DND-41 (cell line): Measurements from ENCODE around the gene PLEKHO2.

ENCODE experiments used
- ATAC-seq: fragments of 200-7000 bp; cut with Tn5 transposase; 3 replicates; pipeline ENCODE4 v1.9.1; 2021; ENCODE audit warnings: low read depth; ENCODE audit not compliant: insufficient read depth
- DNase-seq: peaks from one replicate; pipeline ENCODE4 v3.0.0-alpha.2; 2020
- H2AFZ ChIP-seq: 2 replicates; pipeline ENCODE4 v1.6.0; 2012; ENCODE audit warnings: low read depth, low read length
- H3K27ac ChIP-seq: 2 replicates; pipeline ENCODE4 v1.5.1; 2012; ENCODE audit warnings: low read length, inconsistent platforms
- H3K27me3 ChIP-seq: fragments of 200-600 bp; sonication (generic); 2 replicates; pipeline ENCODE4 v1.6.0; 2012; ENCODE audit warnings: low read length, mild to moderate bottlenecking, inconsistent platforms; ENCODE audit not compliant: insufficient read depth, poor library complexity
- H3K36me3 ChIP-seq: 2 replicates; pipeline ENCODE4 v1.5.1; 2012; ENCODE audit warnings: low read length, inconsistent platforms; ENCODE audit not compliant: insufficient read depth
- H3K4me1 ChIP-seq: 2 replicates; pipeline ENCODE4 v1.5.1; 2012; ENCODE audit warnings: mild to moderate bottlenecking, low read length; ENCODE audit not compliant: insufficient read depth
- H3K4me2 ChIP-seq: 2 replicates; pipeline ENCODE4 v1.6.0; 2012; ENCODE audit warnings: mild to moderate bottlenecking, moderate library complexity, low read length, inconsistent platforms; ENCODE audit not compliant: insufficient read depth
- H3K4me3 ChIP-seq, 2 experiments: fragments of 200-600 bp in 1 of 2; shearing (Covaris generic) in 1 of 2; 2 replicates each; pipeline ENCODE4 v1.5.1; 2012 to 2016; ENCODE audit warnings: inconsistent platforms in 2 of 2, low read length in 2 of 2, mild to moderate bottlenecking in 2 of 2, low read depth in 1 of 2, moderate library complexity in 1 of 2
- H3K79me2 ChIP-seq: 2 replicates; pipeline ENCODE4 v1.6.0; 2012; ENCODE audit warnings: low read length, inconsistent platforms; ENCODE audit not compliant: insufficient read depth
- H3K9ac ChIP-seq: 2 replicates; pipeline ENCODE4 v1.6.0; 2012; ENCODE audit warnings: low read depth, mild to moderate bottlenecking, inconsistent platforms, low read length, moderate library complexity
- H3K9me3 ChIP-seq: 2 replicates; pipeline ENCODE4 v1.5.1; 2012; ENCODE audit warnings: low read length, moderate library complexity, mild to moderate bottlenecking, inconsistent platforms; ENCODE audit not compliant: insufficient read depth, severe bottlenecking
- H4K20me1 ChIP-seq: 2 replicates; pipeline ENCODE4 v1.6.0; 2012; ENCODE audit warnings: low read length; ENCODE audit not compliant: insufficient read depth
- CTCF ChIP-seq: IDR thresholded peaks from 2 replicates; pipeline ENCODE4 v1.5.1; 2012; ENCODE audit warnings: borderline replicate concordance, low read length, moderate library complexity, mild to moderate bottlenecking; ENCODE audit not compliant: poor library complexity, severe bottlenecking; ENCODE audit errors: extremely low read depth
- EZH2 ChIP-seq: IDR thresholded peaks from 3 replicates; pipeline ENCODE4 v1.6.1; 2012; ENCODE audit warnings: borderline replicate concordance, low read depth, mild to moderate bottlenecking, moderate library complexity, low read length, inconsistent platforms; ENCODE audit not compliant: severe bottlenecking

The PLEKHO2 gene

DNA sequence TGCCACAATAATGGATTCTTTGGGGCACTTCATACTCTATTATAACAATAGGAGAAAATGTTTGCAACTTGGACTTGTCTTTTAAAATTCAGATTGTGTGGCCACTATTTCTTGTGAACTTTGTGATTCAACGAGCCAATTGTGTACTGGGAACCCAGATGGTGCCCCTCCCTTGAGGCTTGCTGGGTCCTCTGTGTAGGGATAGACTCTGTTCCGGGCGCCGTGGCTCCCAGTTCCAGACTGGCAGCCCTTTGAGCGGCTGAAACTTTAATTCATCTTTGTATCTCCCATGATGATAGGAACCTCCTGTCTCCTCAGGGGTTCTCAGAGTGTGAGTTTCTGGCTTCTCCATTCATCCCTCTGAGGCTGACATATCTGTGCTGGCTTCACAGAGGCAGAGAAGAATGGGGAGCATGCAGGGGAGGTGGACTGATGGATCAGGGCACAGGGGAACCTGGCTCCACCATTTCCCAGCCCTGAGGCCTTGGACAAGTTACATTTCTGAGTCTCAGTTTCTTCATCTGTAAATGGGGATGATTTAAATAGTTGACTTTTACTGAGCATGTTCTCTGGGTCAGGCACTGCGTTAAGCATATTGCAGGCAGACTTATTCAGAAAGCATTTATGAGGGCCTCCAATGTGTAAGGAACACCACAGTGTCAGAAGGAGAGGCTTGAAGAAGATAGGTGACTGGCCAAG lies 54.8 kb downstream of the PLEKHO2 start:
- no peaks in the 10 kb centered on the region for H3K27me3 ChIP-seq
- H3K36me3 ChIP-seq: no peaks in the 10 kb centered on the region
- H3K4me2 ChIP-seq: peak overlapping the region; percentile 87; the same call in 1 of the 2 replicates
- H3K9ac ChIP-seq: peak overlapping the region; percentile 77
- H4K20me1 ChIP-seq: no peaks in the 10 kb centered on the region
- ATAC-seq (no peak), DNase-seq (no peak)
- H3K4me3 ChIP-seq: no peak overlapping the region
- peak overlapping the region; percentile 84; the same call in 1 of the 2 replicates for H2AFZ ChIP-seq
- peaks cover 50% of the 10 kb centered on the region for H3K4me1 ChIP-seq
- no peaks in the 10 kb centered on the region for H3K79me2 ChIP-seq
- TF ChIP-seq CTCF (no peak), EZH2 (no peak)
- peak overlapping the region; percentile 90 for H3K27ac ChIP-seq
- no peaks in the 10 kb centered on the region for H3K9me3 ChIP-seq

DNA sequence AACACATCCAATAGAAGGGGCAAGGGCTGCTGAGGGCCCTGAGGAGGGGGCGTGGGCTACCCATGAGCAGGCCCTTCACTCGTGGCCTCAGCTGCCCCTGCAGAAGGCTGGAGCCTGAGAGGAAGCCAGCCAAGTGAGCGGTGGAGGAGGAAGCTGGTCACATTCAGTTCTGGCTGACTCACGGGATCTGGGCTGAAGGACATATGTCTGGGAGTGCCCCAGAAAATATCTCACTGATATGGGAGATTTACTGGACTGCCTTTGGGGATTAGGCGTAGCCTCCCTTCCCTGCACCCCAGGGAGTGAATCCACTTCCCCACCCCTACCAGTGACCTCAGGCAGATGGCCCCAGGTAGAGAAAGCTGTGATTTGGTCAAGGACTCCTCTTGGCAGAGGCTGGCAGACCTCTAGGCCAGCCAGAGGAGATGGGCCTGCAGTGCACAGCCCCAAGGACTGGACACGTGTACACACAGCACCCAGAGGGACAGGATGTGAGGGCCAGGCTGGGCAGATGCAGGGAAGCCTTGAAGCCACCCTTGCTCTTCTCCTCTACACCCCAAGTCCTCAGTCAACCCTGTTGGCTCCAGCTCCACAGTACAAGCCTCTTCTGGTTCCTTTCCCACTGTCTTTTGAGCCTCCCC lies 55.8 kb downstream of the PLEKHO2 start:
- no peak overlapping the region for H2AFZ ChIP-seq
- TF ChIP-seq EZH2 (no peak), CTCF (no peak)
- no peaks in the 10 kb centered on the region for H3K36me3 ChIP-seq
- H3K9me3 ChIP-seq: no peaks in the 10 kb centered on the region
- H3K27ac ChIP-seq: no peak overlapping the region
- no peak overlapping the region for H3K4me3 ChIP-seq
- no peak overlapping the region for H3K4me2 ChIP-seq
- ATAC-seq (no peak), DNase-seq (no peak)
- H3K79me2 ChIP-seq: no peaks in the 10 kb centered on the region
- no peaks in the 10 kb centered on the region for H4K20me1 ChIP-seq
- no peak overlapping the region for H3K9ac ChIP-seq
- no peaks in the 10 kb centered on the region for H3K27me3 ChIP-seq
- H3K4me1 ChIP-seq: peaks cover 40% of the 10 kb centered on the region

DNA sequence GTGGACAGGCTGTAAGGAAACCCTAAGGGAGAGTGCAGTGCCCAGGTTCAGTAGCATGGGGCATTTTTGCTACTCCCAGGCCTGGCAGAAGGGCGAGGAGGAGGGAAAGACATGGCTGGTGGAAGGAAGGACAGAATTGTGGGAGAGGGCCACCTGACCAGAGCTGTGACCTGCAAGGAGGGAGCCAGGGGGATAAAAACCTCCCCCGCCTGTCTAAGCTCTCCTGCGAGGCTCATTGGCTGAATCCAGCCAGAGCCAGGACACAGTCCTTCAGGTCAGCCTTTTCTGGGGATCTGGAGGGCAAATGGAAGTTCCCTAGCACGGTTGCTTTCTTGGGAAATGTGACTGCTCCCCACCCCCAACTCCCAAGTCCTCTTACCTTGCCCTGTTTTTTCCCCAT lies 56.7 kb downstream of the PLEKHO2 start:
- no peak overlapping the region for H2AFZ ChIP-seq
- no peaks in the 10 kb centered on the region for H3K79me2 ChIP-seq
- no peaks in the 10 kb centered on the region for H3K27me3 ChIP-seq
- peaks cover 31% of the 10 kb centered on the region for H3K4me1 ChIP-seq
- no peak for ATAC-seq
- H3K9ac ChIP-seq: no peak overlapping the region
- H3K36me3 ChIP-seq: no peaks in the 10 kb centered on the region
- no peak overlapping the region for H3K4me3 ChIP-seq
- H4K20me1 ChIP-seq: no peaks in the 10 kb centered on the region
- no peaks in the 10 kb centered on the region for H3K9me3 ChIP-seq
- TF ChIP-seq EZH2 (no peak), CTCF (no peak)
- H3K4me2 ChIP-seq: no peak overlapping the region
- no peak for DNase-seq
- no peak overlapping the region for H3K27ac ChIP-seq
